Transverse colon (tissue), 3 donors: Measurements from ENCODE around the gene ACBD3.

Experiments used
- POLR2A ChIP-seq: fragments of 450-650 bp; IDR thresholded peaks from one replicate; pipeline ENCODE4 v1.6.1; 2016; ENCODE audit warnings: antibody characterized with exemption, mild to moderate bottlenecking, moderate library complexity
- TF ChIP-seq, protein P1 (sequence below), 5 experiments: fragments of 200-600 bp in 3 of 5; fragments of 450-650 bp in 2 of 5; sonication (generic) in 3 of 5; IDR thresholded peaks; 1 replicate in 2 of 5; 2 replicates in 3 of 5; pipeline ENCODE4 v1.5.1; 2016 to 2017; ENCODE audit warnings: antibody characterized with exemption in 5 of 5, inconsistent platforms in 3 of 5, mild to moderate bottlenecking in 2 of 5, moderate library complexity in 1 of 5

DNA sequence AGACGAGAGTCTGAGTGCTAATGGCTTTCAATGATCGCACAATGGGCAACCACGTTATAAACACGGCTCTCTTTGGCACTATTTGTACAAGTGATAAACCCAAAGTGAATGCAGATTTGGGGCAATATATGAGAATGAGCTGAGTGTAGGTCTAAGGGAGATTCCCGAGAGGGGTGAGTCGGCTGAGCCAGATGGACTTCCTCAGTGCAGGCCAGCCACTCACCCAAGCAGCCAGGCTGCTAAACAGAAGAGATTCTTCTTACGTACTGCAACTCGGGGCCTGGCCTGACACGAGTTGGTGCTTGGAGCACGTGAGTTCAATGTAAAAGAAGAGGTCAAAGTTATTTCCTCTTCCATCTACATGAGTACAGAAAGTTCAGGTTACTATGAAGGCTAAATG, 30.7 kb upstream of the ACBD3 start:
- TF ChIP-seq POLR2A: no peak
- TF ChIP-seq, protein P1, sequence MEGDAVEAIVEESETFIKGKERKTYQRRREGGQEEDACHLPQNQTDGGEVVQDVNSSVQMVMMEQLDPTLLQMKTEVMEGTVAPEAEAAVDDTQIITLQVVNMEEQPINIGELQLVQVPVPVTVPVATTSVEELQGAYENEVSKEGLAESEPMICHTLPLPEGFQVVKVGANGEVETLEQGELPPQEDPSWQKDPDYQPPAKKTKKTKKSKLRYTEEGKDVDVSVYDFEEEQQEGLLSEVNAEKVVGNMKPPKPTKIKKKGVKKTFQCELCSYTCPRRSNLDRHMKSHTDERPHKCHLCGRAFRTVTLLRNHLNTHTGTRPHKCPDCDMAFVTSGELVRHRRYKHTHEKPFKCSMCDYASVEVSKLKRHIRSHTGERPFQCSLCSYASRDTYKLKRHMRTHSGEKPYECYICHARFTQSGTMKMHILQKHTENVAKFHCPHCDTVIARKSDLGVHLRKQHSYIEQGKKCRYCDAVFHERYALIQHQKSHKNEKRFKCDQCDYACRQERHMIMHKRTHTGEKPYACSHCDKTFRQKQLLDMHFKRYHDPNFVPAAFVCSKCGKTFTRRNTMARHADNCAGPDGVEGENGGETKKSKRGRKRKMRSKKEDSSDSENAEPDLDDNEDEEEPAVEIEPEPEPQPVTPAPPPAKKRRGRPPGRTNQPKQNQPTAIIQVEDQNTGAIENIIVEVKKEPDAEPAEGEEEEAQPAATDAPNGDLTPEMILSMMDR (IDR thresholded peaks at IDR 0.05): no peak
